MM.1S (cell line): ENCODE results near the gene C17orf75.

Source experiments
- CTCF ChIP-seq: fragments of 300-600 bp; sonication (generic); IDR thresholded peaks from 2 replicates; pipeline ENCODE4 v1.5.1; 2016; ENCODE audit warnings: antibody characterized with exemption, low read length, mixed read lengths
- EZH2 ChIP-seq: fragments of 300-600 bp; sonication (generic); optimal IDR thresholded peaks from 2 replicates; pipeline ENCODE3; 2017; ENCODE audit warnings: low read depth, mild to moderate bottlenecking, antibody characterized with exemption, low read length, mixed read lengths
- EZH2phosphoT487 ChIP-seq: fragments of 300-600 bp; sonication (generic); IDR thresholded peaks from 2 replicates; pipeline ENCODE4 v1.6.1; 2018; ENCODE audit warnings: antibody characterized with exemption, low read length

- TF ChIP-seq EZH2phosphoT487 (no peak), CTCF (no peak), EZH2 (no peak)
Measured at GRCh38 chr17:32299580-32300164, 42.3 kb downstream of the C17orf75 start.
